ENCODE measurements around the gene RAB12.
A peak's percentile ranks its signal among the peaks of the same experiment; 100 is the strongest.
"Not testable (repeated sequence)": the region's sequence is repeated elsewhere in the genome, so short reads cannot be mapped to it uniquely, and the experiment has no call there.

Gene RAB12

GRCh38 chr18:8608795-8609658, at the start of gene RAB12:
TSS of gene RAB12 (plus strand) at chr18:8609437. CDS start at chr18:8609440, 3 bp downstream.
- peak; percentile 96 for DNase-seq

- no peak for DNase-seq
Observed at GRCh38 chr18:8559612-8560186, 49.5 kb upstream of the RAB12 start.

- no peak for DNase-seq
Observed at GRCh38 chr18:8561123-8561910, 47.9 kb upstream of the RAB12 start.

GRCh38 chr18:8562070-8562469, 47.2 kb upstream of the RAB12 start:
- no peak for DNase-seq

- DNase-seq, result no peak
Observed at GRCh38 chr18:8562919-8563318, 46.3 kb upstream of the RAB12 start.

- no peak for DNase-seq
Observed at GRCh38 chr18:8571399-8571798, 37.8 kb upstream of the RAB12 start.

- not testable (repeated sequence) for DNase-seq
Observed at GRCh38 chr18:8573766-8574165, 35.5 kb upstream of the RAB12 start.

- no peak for DNase-seq
Observed at GRCh38 chr18:8584798-8585197, 24.4 kb upstream of the RAB12 start.

GRCh38 chr18:8586941-8587340, 22.3 kb upstream of the RAB12 start:
- no peak for DNase-seq

- no peak for DNase-seq
Observed at GRCh38 chr18:8595445-8595844, 13.8 kb upstream of the RAB12 start.

- DNase-seq, result no peak
Observed at GRCh38 chr18:8601277-8602032, 7.8 kb upstream of the RAB12 start.

GRCh38 chr18:8602040-8602439, 7.2 kb upstream of the RAB12 start:
- no peak for DNase-seq

GRCh38 chr18:8602557-8602956, 6.7 kb upstream of the RAB12 start:
- no peak for DNase-seq

GRCh38 chr18:8603663-8604520, 5.3 kb upstream of the RAB12 start:
- no peak for DNase-seq

GRCh38 chr18:8605974-8606373, 3.3 kb upstream of the RAB12 start:
- DNase-seq, result no peak

- DNase-seq, result no peak
Observed at GRCh38 chr18:8607776-8608742, 1.2 kb upstream of the RAB12 start.

- DNase-seq, result peak; percentile 25
Observed at GRCh38 chr18:8609659-8610458, 622 bp downstream of the RAB12 start.

GRCh38 chr18:8610459-8610851, 1.2 kb downstream of the RAB12 start:
- no peak for DNase-seq

GRCh38 chr18:8611916-8612576, 2.8 kb downstream of the RAB12 start:
- DNase-seq, result no peak
